SU-DHL-6 (cell line): ENCODE data around the gene SNX4.

Experiments used
- H2AFZ ChIP-seq: fragments of 200-600 bp; sonication (generic); 2 replicates; pipeline ENCODE4 v1.6.1; 2014; ENCODE audit warnings: low read depth, mild to moderate bottlenecking, moderate library complexity, mixed read lengths, antibody characterized with exemption, low read length; ENCODE audit not compliant: severe bottlenecking
- H3F3A ChIP-seq: fragments of 200-600 bp; shearing (Covaris generic); 2 replicates; pipeline ENCODE4 v1.6.0; 2016; ENCODE audit warnings: antibody characterized with exemption, mild to moderate bottlenecking; ENCODE audit not compliant: insufficient read depth
- H3K27ac ChIP-seq: fragments of 200-600 bp; sonication (generic); 2 replicates; pipeline ENCODE4 v1.5.1; 2016; ENCODE audit warnings: low read depth, mild to moderate bottlenecking, low read length, moderate library complexity, mixed read lengths
- H3K27me3 ChIP-seq: fragments of 200-600 bp; sonication (generic), shearing (Covaris generic); 2 replicates; pipeline ENCODE4 v1.6.0; 2014; ENCODE audit warnings: mild to moderate bottlenecking, low read length
- H3K36me3 ChIP-seq: fragments of 200-600 bp; sonication (generic); 2 replicates; pipeline ENCODE4 v1.6.1; 2014; ENCODE audit warnings: mild to moderate bottlenecking, low read length, mixed read lengths
- H3K4me2 ChIP-seq: fragments of 300-600, 200-600 bp; shearing (Covaris generic), sonication (generic); 2 replicates; pipeline ENCODE4 v1.6.0; 2014; ENCODE audit warnings: low read length, low read depth, mild to moderate bottlenecking; ENCODE audit not compliant: poor library complexity, severe bottlenecking
- H3K4me3 ChIP-seq: fragments of 200-600 bp; sonication (generic); 2 replicates; pipeline ENCODE4 v1.5.1; 2014; ENCODE audit warnings: antibody characterized with exemption, low read length, mild to moderate bottlenecking, mixed read lengths; ENCODE audit not compliant: insufficient read depth, poor library complexity, severe bottlenecking
- H3K79me2 ChIP-seq: fragments of 200-600 bp; sonication (generic); 2 replicates; pipeline ENCODE4 v1.6.1; 2014; ENCODE audit warnings: mild to moderate bottlenecking, low read length, moderate library complexity; ENCODE audit not compliant: insufficient read depth
- H3K9ac ChIP-seq: fragments of 200-600 bp; sonication (generic); 2 replicates; pipeline ENCODE4 v1.7.0; 2014; ENCODE audit warnings: mild to moderate bottlenecking, low read length
- H3K9me2 ChIP-seq: fragments of 200-600 bp; sonication (generic); replicated peaks from 2 replicates; pipeline ENCODE4 v1.6.1; 2014; ENCODE audit warnings: low read length; ENCODE audit not compliant: insufficient read depth
- H3K9me3 ChIP-seq: fragments of 200-600 bp; sonication (generic); 2 replicates; pipeline ENCODE4 v1.6.1; 2014; ENCODE audit warnings: low read length, mixed read lengths; ENCODE audit not compliant: insufficient read depth
- H4K20me1 ChIP-seq: fragments of 200-600 bp; sonication (generic); 2 replicates; pipeline ENCODE4 v1.6.1; 2014; ENCODE audit warnings: low read depth, mild to moderate bottlenecking, antibody characterized with exemption, low read length, moderate library complexity, mixed read lengths
- CTCF ChIP-seq: fragments of 200-600 bp; sonication (generic); IDR thresholded peaks from one replicate; pipeline ENCODE4 v1.5.1; 2017; ENCODE audit warnings: antibody characterized with exemption, mild to moderate bottlenecking, low read length, moderate library complexity; ENCODE audit not compliant: insufficient read depth, poor library complexity, severe bottlenecking
- EZH2phosphoT487 ChIP-seq: fragments of 200-600 bp; sonication (generic), shearing (Covaris generic); conservative IDR thresholded peaks from 2 replicates; pipeline ENCODE4 v1.6.1; 2018; ENCODE audit warnings: mild to moderate bottlenecking, antibody characterized with exemption, low read length, moderate library complexity, mixed read lengths

Gene SNX4

DNA sequence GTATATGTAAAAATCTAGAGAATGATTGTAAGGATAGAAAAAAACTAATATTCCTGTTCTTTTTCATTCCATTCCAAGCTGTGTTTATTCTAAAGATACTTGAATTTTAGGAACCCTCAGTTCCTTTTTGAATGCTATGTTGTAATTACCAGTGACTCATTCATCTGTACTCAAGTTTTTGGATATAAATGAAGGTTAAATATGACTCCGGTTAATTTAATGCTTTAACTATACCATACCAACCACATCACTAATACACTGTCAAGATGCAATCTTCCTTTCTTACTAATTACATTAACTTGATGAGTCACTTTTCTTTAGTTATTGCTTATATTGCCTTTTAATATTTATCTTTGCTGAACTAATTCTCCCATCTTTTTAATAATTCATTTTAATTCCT, 76.1 kb downstream of the SNX4 start:
- TF ChIP-seq CTCF: no peak
- Histone ChIP-seq H3K4me3 (no peak overlapping the region), H3K36me3 (peaks cover 14% of the 10 kb centered on the region; the same call in 1 of the 2 replicates), H3K9ac (no peak overlapping the region), H3K9me2 (no peaks in the 10 kb centered on the region), H3K79me2 (no peaks in the 10 kb centered on the region), H4K20me1 (no peaks in the 10 kb centered on the region), H3F3A (peaks cover 5% of the 10 kb centered on the region; the same call in 1 of the 2 replicates), H3K27ac (no peak overlapping the region), H3K4me2 (no peak overlapping the region), H2AFZ (no peak overlapping the region), H3K9me3 (no peaks in the 10 kb centered on the region), H3K27me3 (no peaks in the 10 kb centered on the region)

- Histone ChIP-seq H3K27ac (no peak overlapping the region), H3K27me3 (no peaks in the 10 kb centered on the region), H2AFZ (no peak overlapping the region), H4K20me1 (no peaks in the 10 kb centered on the region), H3K79me2 (no peaks in the 10 kb centered on the region), H3K9ac (no peak overlapping the region), H3K36me3 (peaks cover 10% of the 10 kb centered on the region; the same call in 1 of the 2 replicates), H3F3A (peaks cover 5% of the 10 kb centered on the region; the same call in 1 of the 2 replicates), H3K9me2 (no peaks in the 10 kb centered on the region), H3K4me2 (no peak overlapping the region), H3K4me3 (no peak overlapping the region), H3K9me3 (no peaks in the 10 kb centered on the region)
- TF ChIP-seq CTCF: no peak
- no peak for TF ChIP-seq EZH2phosphoT487
These were observed 77.5 kb downstream of the SNX4 start for GRCh38 chr3:125442506-125442905.

DNA sequence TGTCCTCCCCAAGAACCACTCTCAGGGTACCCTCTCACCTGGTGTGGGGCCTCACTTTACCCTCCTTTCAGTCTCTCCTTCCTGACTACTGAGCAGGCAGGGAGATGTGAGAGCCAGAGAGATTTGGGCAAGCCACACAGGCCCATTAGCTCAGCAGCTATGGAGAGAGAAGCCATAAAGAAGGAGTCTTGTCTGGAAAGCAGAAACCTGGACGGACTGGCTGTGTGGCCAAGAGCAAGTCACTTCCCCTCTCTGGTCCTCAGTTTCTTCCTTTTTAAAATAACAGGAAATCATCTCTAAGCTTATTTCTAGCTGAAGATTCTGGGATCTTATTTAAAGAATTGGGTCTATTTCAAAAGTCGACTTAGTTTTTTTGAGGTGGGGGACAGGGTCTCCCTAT, 79.0 kb downstream of the SNX4 start:
- Histone ChIP-seq H3K27me3 (no peaks in the 10 kb centered on the region), H2AFZ (no peak overlapping the region), H3K9ac (no peak overlapping the region), H3K4me3 (no peak overlapping the region), H3F3A (peaks cover 5% of the 10 kb centered on the region; the same call in 1 of the 2 replicates), H4K20me1 (no peaks in the 10 kb centered on the region), H3K9me2 (no peaks in the 10 kb centered on the region), H3K9me3 (no peaks in the 10 kb centered on the region), H3K79me2 (no peaks in the 10 kb centered on the region), H3K4me2 (no peak overlapping the region), H3K27ac (no peak overlapping the region), H3K36me3 (no peaks in the 10 kb centered on the region)
- no peak for TF ChIP-seq EZH2phosphoT487
- no peak for TF ChIP-seq CTCF
